Osteocyte (in vitro differentiated cells): Measurements from ENCODE around the gene TEX2. TPM values are rescaled to one million over a fixed set of nuclear protein-coding genes. Genes with fewer than 3 reads are reported as not detected.

Experiments
- DNase-seq: peaks from one replicate; pipeline ENCODE4 v3.0.0; 2021; ENCODE audit warnings: mixed read lengths; ENCODE audit not compliant: unreplicated experiment; ENCODE audit errors: extremely low spot score
- H3K27ac Mint-ChIP-seq: one replicate; pipeline ENCODE4 v1.8.0; 2021; ENCODE audit warnings: mild to moderate bottlenecking, mixed read lengths; ENCODE audit not compliant: unreplicated experiment
- H3K27me3 Mint-ChIP-seq: one replicate; pipeline ENCODE4 v1.8.0; 2021; ENCODE audit warnings: mixed read lengths; ENCODE audit not compliant: unreplicated experiment
- H3K36me3 Mint-ChIP-seq: one replicate; pipeline ENCODE4 v1.8.0; 2021; ENCODE audit warnings: mixed read lengths; ENCODE audit not compliant: unreplicated experiment
- H3K4me1 Mint-ChIP-seq: one replicate; pipeline ENCODE4 v1.8.0; 2021; ENCODE audit warnings: mixed read lengths; ENCODE audit not compliant: unreplicated experiment
- H3K4me3 Mint-ChIP-seq: one replicate; pipeline ENCODE4 v1.8.0; 2021; ENCODE audit warnings: mild to moderate bottlenecking, moderate library complexity, mixed read lengths; ENCODE audit not compliant: unreplicated experiment
- H3K9me3 Mint-ChIP-seq: one replicate; pipeline ENCODE4 v1.8.0; 2021; ENCODE audit warnings: mixed read lengths; ENCODE audit not compliant: unreplicated experiment
- total RNA-seq: library from RNA; stranded (reverse); gene quantifications from 2 replicates; pipeline ENCODE4 v1.2.1, GENCODE V29; 2021
- TF ChIP-seq, protein P1 (sequence below): fragments of 200-600 bp; sonication (generic); IDR thresholded peaks from 2 replicates; pipeline ENCODE4 v1.5.0; 2021; ENCODE audit warnings: antibody characterized with exemption, mild to moderate bottlenecking, moderate library complexity

TEX2 gene
- total RNA-seq, 1 donor from 2014 or later, result 73.5 TPM

DNA sequence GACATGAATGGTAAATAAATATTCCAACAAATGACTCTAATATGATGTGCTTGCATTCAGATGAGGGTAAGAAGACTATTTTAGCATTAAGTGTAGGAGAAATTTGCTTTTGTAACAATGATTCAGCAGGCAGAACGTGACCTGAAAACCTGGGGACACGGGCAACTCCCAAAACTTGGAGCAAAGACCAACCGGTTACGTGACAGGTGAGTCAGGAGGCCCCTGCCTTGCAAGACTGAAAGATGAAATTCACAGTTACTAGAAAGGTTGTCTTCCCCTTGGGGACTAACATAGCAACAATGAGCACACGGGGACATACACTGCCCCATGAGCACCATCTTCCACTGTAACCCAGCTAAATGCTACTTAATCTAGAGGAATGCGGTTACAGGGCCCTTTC lies 99.6 kb downstream of the TEX2 start:
- Mint-ChIP-seq H3K4me3 (no peak overlapping the region), H3K27ac (no peak overlapping the region), H3K36me3 (peaks cover 26% of the 10 kb centered on the region), H3K27me3 (no peaks in the 10 kb centered on the region), H3K9me3 (no peaks in the 10 kb centered on the region), H3K4me1 (peaks cover 15% of the 10 kb centered on the region)
- no peak for DNase-seq
- TF ChIP-seq, protein P1, sequence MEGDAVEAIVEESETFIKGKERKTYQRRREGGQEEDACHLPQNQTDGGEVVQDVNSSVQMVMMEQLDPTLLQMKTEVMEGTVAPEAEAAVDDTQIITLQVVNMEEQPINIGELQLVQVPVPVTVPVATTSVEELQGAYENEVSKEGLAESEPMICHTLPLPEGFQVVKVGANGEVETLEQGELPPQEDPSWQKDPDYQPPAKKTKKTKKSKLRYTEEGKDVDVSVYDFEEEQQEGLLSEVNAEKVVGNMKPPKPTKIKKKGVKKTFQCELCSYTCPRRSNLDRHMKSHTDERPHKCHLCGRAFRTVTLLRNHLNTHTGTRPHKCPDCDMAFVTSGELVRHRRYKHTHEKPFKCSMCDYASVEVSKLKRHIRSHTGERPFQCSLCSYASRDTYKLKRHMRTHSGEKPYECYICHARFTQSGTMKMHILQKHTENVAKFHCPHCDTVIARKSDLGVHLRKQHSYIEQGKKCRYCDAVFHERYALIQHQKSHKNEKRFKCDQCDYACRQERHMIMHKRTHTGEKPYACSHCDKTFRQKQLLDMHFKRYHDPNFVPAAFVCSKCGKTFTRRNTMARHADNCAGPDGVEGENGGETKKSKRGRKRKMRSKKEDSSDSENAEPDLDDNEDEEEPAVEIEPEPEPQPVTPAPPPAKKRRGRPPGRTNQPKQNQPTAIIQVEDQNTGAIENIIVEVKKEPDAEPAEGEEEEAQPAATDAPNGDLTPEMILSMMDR, result no peak

DNA sequence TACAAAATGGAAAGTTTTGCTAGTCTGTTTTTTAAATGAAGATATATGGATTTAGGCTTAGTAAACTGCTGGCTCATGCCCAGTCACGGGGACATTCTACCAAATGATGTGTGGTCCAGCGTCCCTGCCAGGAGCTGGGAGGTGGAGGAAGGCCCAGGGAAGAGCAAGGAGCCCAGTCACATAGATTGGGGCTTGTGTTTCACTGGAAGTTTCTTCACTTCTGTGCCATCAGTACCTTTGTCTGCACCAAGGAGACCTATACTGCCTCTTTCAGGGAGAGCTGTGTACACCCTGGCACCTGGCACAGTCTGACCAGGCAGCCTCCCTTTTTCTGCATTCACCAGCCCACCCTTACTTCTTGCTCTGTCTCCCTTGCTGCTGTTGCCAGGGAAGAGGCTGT lies 100.5 kb downstream of the TEX2 start:
- TF ChIP-seq, protein P1, result no peak
- peaks cover 23% of the 10 kb centered on the region for H3K4me1 Mint-ChIP-seq
- peak; percentile 54 for DNase-seq
- no peaks in the 10 kb centered on the region for H3K9me3 Mint-ChIP-seq
- H3K27ac Mint-ChIP-seq, result no peak overlapping the region
- H3K4me3 Mint-ChIP-seq, result no peak overlapping the region
- H3K36me3 Mint-ChIP-seq, result peaks cover 26% of the 10 kb centered on the region
- no peaks in the 10 kb centered on the region for H3K27me3 Mint-ChIP-seq

DNA sequence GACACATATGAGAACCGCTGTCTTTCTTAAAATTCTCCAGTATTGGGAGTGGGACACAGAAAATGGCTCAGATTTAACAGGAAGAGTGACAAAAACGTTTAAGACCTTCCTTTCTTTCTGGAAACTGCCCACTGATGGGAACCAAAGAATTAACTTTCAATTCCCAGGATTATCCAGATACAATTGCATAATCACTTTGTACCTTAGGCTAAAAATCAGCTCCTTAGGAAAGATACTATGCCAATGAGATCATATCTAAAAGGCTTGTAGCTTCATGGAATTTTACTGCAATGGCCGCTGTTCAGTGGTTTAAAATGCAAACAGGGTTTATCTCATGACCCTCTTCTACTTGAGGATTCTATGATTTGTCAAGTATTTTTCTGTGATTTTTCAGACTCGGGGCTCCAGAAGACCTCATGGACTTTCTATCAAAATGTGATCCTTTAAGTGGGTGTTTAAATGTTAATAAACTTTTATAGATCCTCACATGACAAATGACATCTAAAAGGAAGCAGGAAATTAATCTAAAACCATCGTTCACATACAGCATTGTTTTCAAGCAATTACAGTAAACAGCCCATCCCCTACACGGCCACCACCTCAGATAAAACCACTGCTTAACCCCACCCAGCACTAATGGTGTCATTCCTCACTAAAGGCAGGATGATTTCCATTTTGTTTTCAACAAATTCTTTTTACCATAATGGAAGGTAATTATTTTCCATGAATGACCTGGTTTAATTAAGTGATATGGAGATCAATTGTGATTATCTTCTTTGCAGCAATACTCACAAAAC lies 101.5 kb downstream of the TEX2 start:
- no peak overlapping the region for H3K27ac Mint-ChIP-seq
- no peak for DNase-seq
- H3K36me3 Mint-ChIP-seq, result peaks cover 21% of the 10 kb centered on the region
- H3K9me3 Mint-ChIP-seq, result no peaks in the 10 kb centered on the region
- H3K27me3 Mint-ChIP-seq, result no peaks in the 10 kb centered on the region
- H3K4me3 Mint-ChIP-seq, result no peak overlapping the region
- TF ChIP-seq, protein P1, result no peak
- H3K4me1 Mint-ChIP-seq, result peaks cover 30% of the 10 kb centered on the region

DNA sequence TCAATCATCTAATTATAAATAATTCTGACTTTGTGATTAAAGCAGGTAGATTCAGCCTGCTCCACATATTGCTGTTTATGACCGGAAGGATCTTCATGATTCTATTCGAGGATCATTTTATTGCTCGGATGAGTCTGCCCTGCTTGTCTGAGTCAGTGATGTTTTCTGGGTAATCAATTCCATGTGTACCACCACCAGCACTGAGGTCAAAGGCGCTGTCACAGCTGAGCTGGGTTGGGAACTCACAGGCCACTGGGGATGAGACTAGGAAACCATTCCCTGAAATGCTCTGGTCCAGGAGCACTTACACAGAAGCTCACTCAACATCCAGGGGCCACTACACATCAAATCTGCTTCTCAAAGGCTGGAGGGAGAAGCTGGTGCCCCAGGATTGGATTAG lies 102.7 kb downstream of the TEX2 start:
- peaks cover 16% of the 10 kb centered on the region for H3K36me3 Mint-ChIP-seq
- H3K27ac Mint-ChIP-seq, result no peak overlapping the region
- no peaks in the 10 kb centered on the region for H3K27me3 Mint-ChIP-seq
- no peak overlapping the region for H3K4me3 Mint-ChIP-seq
- TF ChIP-seq, protein P1, result no peak
- no peaks in the 10 kb centered on the region for H3K9me3 Mint-ChIP-seq
- DNase-seq, result no peak
- H3K4me1 Mint-ChIP-seq, result peaks cover 42% of the 10 kb centered on the region

DNA sequence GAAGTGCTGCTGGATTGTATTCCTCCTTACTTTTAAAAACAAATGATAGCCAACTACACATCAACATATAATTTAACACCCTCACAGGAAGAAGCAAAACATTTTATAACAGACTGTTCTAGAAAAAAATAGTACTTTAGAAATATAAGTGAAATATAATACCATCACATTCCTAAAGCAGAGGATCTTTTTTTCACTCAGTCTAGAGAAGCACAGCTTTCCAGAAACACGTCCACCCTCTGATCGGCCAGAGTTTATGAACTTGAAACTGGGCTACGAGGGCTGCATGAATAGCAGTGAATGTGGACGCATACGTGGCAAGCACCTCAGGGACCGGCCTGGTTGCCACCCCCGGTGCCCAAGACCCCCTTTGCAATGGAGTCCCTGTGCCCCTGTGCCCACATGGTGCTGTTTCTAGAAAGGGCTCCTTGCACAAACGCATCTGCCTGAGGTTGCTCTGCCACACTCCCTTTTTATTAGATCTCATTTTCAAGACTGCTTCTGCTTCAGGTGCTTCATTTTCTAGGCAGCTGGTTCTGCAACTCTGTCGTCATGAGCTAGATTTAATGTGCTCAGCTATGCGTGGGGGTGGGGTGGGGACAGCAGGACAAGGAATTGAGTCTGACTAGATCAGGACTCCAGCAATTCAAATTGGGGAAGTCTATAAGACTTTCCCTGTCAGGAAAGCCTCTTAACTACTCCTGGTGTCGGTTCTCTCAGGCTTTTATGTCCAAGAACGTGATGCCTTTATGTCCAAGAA lies 104.0 kb downstream of the TEX2 start:
- Mint-ChIP-seq H3K36me3 (peaks cover 22% of the 10 kb centered on the region), H3K9me3 (no peaks in the 10 kb centered on the region), H3K27me3 (no peaks in the 10 kb centered on the region), H3K4me3 (no peak overlapping the region), H3K27ac (peak overlapping the region; percentile 31), H3K4me1 (peaks cover 54% of the 10 kb centered on the region)
- TF ChIP-seq, protein P1, result no peak
- no peak for DNase-seq
